Small intestine (tissue), 7 donors: ENCODE results near the gene ZCWPW1. TPM values are rescaled to one million over a fixed set of nuclear protein-coding genes. Genes with fewer than 3 reads are reported as not detected.

ENCODE experiments used
- DNase-seq, 2 donors: peaks; one replicate each; pipeline versions ENCODE4 v3.0.0 to v3.0.0-alpha.2; 2013
- FAIRE-seq: peaks from 2 replicates; lab custom pipeline; 2012; peaks lifted over from hg19 to GRCh38; lab: Jason Lieb, UNC
- H3K27ac ChIP-seq, 3 donors: one replicate each; pipeline ENCODE4 v1.5.1; 2013; ENCODE audit warnings: low read length in 2 of 3, mild to moderate bottlenecking in 2 of 3, control low read depth in 1 of 3, inconsistent platforms in 1 of 3, low read depth in 1 of 3, moderate library complexity in 1 of 3
- H3K27me3 ChIP-seq, 3 donors: one replicate each; pipeline ENCODE4 v1.6.1; 2013; ENCODE audit warnings: low read length in 3 of 3, inconsistent platforms in 1 of 3; ENCODE audit not compliant: control insufficient read depth in 3 of 3, insufficient read depth in 3 of 3
- H3K36me3 ChIP-seq, 3 donors: one replicate each; pipeline ENCODE4 v1.6.1; 2013; ENCODE audit warnings: low read length in 3 of 3, inconsistent platforms in 1 of 3, low read depth in 1 of 3, mild to moderate bottlenecking in 1 of 3, moderate library complexity in 1 of 3; ENCODE audit not compliant: control insufficient read depth in 3 of 3, insufficient read depth in 2 of 3
- H3K4me1 ChIP-seq, 3 donors: one replicate each; pipeline ENCODE4 v1.6.1; 2013; ENCODE audit warnings: low read length in 2 of 3, inconsistent platforms in 1 of 3, low read depth in 1 of 3, mild to moderate bottlenecking in 1 of 3, moderate library complexity in 1 of 3; ENCODE audit not compliant: control insufficient read depth in 3 of 3, insufficient read depth in 2 of 3
- H3K4me3 ChIP-seq, 3 donors: one replicate each; pipeline ENCODE4 v1.5.1; 2013; ENCODE audit warnings: low read length in 3 of 3, control low read depth in 1 of 3, inconsistent platforms in 1 of 3, low read depth in 1 of 3, mild to moderate bottlenecking in 1 of 3, moderate library complexity in 1 of 3
- H3K9me3 ChIP-seq, 2 donors: one replicate each; pipeline ENCODE4 v1.6.1; 2013; ENCODE audit warnings: low read depth in 1 of 2, low read length in 1 of 2; ENCODE audit not compliant: control insufficient read depth in 2 of 2, insufficient read depth in 1 of 2
- WGBS, 3 donors: extraction: QIAGEN DNeasy Blood & Tissue Kit; methylation state at CpG; one replicate each; pipeline ENCODE4 v1.1.7; 2013; 5-methylcytosine and 5-hydroxymethylcytosine counted together
- polyA plus RNA-seq, 4 donors: library from polyadenylated mRNA; stranded (reverse) in 3 of 4; unstranded in 1 of 4; fragments of 200-250 nt in 3 of 4; fragments of 120-200 nt in 1 of 4; gene quantifications; one replicate each; pipeline versions ENCODE4 v1.2.1 to v1.2.3, GENCODE V29; 2013
- donor health status: healthy with polysubstance abuse.
- donor health status: control.
- donor health status: control.
- donor health status: Bipolar disorder and iron deficiency.
- donor health status: healthy.

Gene ZCWPW1
- polyA plus RNA-seq, 4 donors = 1.3 to 6.5 (median 4.8) TPM

DNA sequence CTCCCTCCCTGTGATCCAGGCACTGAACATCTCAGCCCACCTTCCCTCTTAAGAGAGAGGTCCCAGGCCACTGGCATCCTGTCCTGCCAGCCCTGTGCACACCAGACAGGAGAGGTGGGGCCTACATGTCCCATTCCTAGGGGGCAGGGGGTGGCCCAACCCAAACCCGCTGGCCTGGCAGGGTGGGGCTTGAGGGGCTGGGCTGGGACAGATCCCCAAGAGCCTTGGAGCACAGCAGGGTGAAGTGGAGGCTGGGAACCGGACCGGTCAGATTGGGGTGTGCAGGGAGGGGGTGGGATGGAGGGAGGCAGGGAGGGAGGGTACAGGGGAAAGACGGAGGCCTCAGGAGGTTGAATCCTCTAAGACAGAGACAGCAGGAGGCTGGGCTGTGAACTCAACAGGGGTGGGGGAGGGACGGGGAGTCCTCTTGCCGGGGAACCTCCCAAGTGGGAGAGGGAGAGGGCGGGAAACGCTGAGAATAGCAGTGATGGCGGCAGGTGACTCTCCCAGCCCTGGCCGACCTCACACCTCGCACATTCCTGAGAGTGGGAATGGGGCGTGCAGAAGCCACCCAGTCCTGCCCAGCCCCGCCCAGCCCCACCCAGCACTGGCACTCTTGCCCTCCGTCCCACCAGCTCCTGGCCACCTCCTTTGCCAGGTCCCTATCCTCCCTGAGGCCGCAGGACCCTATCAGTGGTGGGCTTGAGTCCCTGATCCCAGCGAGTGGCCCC, 43.8 kb upstream of the ZCWPW1 start:
- Histone ChIP-seq H3K27ac (peak overlapping the region in 1 of 3 donors; percentile 56), H3K9me3 (no peaks in the 10 kb centered on the region), H3K4me3 (no peak overlapping the region), H3K27me3 (no peaks in the 10 kb centered on the region), H3K36me3 (peaks cover 3 to 91% (median 12%) of the 10 kb centered on the region in 3 donors), H3K4me1 (peaks cover 2 to 30% (median 15%) of the 10 kb centered on the region in 3 donors)
- FAIRE-seq (no peak), DNase-seq (no peak)
- WGBS, 3 donors = 56 to 69% (median 62%) methylated on average over 13 to 16 of the region's 16 CpGs

DNA sequence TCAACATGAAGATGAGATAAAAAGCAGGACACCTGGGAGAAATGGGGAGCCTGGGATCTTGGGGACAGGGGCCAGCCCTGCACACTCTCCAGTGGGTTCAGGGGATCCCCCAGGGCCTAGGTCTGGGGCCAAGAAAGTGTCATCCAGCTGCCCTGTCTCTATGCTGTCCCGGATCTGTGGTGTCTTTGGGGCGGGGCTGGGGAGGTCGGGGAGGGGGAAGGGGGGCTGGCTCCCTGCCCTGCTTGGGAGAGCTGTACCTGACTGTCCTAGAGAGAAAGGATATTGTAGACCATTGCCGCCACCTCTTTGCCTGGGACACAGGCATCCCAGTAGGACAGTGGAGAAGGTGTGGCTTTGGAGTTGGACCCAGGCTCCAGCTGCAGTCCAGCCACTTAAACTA, 42.5 kb upstream of the ZCWPW1 start:
- 42 to 56% (median 45%) methylated on average over 2 to 4 of the region's 4 CpGs for WGBS, 3 donors
- H3K27me3 ChIP-seq = no peaks in the 10 kb centered on the region
- H3K4me3 ChIP-seq = no peak overlapping the region
- peaks cover 2 to 19% (median 8%) of the 10 kb centered on the region in 3 donors for H3K4me1 ChIP-seq
- peaks cover 3 to 88% (median 18%) of the 10 kb centered on the region in 3 donors for H3K36me3 ChIP-seq
- no peak for DNase-seq
- no peak for FAIRE-seq
- H3K27ac ChIP-seq = no peak overlapping the region
- H3K9me3 ChIP-seq = no peaks in the 10 kb centered on the region

DNA sequence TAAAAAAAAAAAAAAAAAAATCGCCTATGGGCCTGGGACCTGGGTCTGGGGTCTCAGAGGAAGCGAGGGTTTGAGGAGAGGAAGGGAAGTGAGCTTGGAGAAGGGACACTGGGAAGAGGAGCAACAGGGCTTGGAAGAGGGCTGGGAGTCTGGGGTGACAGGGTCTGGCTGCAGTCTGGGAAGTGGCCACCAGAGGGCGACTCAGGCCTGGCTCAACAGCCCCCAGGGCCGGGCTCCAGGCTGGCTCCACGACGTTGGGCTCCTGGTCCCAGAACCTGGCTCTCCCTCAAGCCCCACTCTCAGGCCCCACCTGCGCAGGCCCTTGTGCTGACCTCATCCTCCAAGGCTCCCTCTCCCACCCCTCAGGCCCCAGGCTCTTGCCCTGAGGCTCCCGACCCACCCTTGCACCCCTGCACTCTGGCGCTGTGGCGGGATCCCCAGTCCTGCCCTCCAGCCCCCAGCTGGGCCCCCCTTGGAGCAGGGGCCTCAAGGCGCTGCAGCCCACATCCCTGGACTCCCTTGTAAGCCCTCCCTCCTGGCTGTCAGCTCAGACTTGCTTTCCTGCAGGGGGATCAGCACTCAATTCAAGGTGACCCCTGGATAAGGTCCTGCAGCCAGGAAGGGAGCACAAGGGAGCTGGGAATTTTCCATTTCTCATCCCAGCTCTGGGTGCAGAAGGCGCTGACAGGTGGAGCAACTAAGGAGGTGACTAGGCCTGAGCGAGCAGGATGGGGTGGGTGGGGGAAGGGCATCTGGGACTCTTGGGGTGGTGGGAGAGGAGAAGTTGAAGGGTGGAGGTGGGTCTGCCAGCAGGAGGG, 40.9 kb upstream of the ZCWPW1 start:
- H3K4me3 ChIP-seq = no peak overlapping the region
- no peak for FAIRE-seq
- 27 to 33% (median 31%) methylated on average over 13 of the region's 13 CpGs for WGBS, 3 donors
- H3K9me3 ChIP-seq = no peaks in the 10 kb centered on the region
- H3K4me1 ChIP-seq = peaks cover 2 to 11% (median 6%) of the 10 kb centered on the region in 3 donors
- no peaks in the 10 kb centered on the region for H3K27me3 ChIP-seq
- H3K27ac ChIP-seq = no peak overlapping the region
- peaks cover 3 to 79% (median 18%) of the 10 kb centered on the region in 3 donors for H3K36me3 ChIP-seq
- DNase-seq = peak; percentile 76 to 88

DNA sequence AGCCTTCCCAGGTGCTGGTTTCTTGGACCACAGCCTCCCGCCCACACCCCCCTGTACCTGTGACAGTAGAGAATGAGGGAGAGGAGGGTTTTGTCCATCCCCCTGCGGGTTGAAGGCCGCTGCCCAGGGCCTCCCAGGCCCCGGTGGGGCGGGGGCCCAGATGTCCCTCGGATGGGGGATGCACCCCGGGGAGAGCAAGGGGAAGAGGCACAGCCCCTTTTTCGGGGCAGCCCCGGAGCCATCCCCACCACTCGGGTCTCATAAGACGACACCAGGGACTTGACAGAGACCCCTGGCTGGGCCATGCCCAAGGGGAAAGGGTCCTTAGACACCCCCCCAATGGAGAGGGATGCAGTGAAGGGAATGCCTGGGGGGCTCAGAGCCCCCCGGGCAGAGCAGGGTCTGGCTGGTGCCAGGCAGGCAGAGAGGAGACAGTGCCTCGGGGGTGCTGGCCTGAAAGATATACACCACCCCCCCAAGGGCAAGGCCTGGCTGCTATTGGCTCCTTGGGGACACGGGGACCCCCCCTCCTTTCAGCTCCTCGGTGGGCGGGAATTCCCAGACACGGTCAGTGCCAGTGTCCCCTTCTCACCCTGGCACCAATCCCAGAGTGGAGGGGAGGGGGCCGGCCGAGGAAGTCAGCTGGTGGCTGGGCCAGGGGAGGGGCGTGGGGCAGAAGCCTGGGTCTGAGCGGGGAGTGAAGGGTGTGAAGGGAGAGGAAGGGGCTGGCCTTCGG, 39.3 kb upstream of the ZCWPW1 start:
- WGBS, 3 donors = 75 to 81% (median 80%) methylated on average over 15 to 22 of the region's 22 CpGs
- Histone ChIP-seq H3K4me1 (peaks cover 2 to 7% (median 3%) of the 10 kb centered on the region in 3 donors), H3K9me3 (no peaks in the 10 kb centered on the region), H3K36me3 (peaks cover 3 to 76% (median 11%) of the 10 kb centered on the region in 3 donors), H3K27me3 (no peaks in the 10 kb centered on the region), H3K4me3 (no peak overlapping the region), H3K27ac (no peak overlapping the region)
- no peak for DNase-seq
- FAIRE-seq = no peak

DNA sequence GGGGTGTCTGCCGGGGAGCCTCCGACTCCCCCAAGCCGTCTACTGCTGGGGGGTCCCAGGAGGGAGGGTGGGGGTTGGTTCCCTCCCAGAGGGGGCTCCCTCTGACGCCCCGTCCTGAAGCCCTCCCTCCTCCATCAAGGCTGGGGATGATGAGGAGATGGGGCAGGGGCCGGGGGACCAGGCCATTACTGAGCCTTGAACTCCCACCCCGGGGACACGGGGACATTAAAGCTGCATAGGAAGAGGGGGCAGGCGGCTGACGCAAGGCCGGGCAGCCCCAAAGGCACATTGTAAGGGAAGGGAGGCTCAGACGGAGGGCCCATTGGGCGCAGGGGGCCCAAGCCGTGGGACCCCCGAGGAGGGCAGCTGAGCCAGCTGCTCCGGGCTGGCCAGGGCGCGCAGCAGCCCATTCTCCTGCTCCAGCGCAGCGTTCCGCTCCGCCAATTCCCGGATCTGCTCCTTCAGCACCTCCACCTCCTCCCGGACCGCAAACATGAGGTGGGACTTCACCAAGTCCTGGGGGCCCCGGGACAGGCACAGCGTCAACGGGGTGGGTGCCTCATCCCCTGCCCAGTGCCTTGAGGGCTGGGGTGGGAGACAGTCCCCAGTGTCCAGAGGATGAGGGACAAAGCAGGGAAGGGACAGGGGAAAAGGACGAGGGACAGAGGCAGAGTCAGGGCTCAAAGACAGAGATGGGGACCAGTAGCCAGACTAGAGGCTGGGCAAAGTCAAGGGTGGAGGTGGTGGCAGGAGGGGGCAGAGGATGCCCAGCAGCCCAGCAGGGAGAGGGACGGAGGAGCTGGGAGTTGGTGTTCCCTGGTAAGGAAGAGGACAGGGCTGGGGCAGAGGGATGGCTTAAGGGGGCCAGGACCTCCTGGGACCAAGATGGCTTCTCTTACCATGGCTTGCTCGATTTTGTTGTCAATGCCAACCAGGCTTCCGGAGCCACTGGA, 38.4 kb upstream of the ZCWPW1 start:
- Histone ChIP-seq H3K9me3 (no peaks in the 10 kb centered on the region), H3K4me3 (no peak overlapping the region), H3K4me1 (peaks cover 0 to 5% (median 0%) of the 10 kb centered on the region in 3 donors), H3K27ac (no peak overlapping the region), H3K36me3 (peaks cover 0 to 70% (median 11%) of the 10 kb centered on the region in 3 donors), H3K27me3 (no peaks in the 10 kb centered on the region)
- 76 to 82% (median 81%) methylated on average over 24 to 32 of the region's 32 CpGs for WGBS, 3 donors
- DNase-seq (no peak), FAIRE-seq (no peak)

DNA sequence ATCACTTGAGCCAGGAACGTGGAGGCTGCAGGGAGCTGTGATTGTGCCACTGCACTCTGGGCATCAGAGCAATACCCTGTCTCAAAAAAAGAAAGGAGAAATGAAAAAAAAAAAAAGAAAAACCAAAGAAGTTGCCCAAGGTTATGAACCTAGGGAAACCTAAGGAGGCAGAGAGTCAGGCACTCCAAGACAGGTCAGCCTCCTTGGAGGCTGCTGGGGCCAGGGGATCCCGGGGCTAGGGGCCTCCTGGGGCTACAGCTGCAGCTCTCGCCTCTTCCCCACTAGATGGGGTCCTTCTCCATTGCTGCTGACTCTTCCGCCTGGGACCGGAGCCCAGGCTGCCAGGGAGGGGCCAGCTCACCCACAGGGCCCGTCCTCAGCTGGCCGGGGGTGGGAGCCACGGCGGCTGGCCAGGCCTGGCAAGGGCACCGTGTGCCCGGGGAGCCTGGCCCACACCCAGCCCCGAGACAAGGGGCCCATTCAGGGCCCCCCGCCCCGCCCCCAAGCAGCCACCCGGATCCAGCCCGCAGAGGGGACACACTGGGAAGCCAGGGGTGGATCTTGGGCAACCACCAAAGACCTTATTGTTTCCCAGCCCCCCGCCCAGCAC, 37.3 kb upstream of the ZCWPW1 start:
- no peak overlapping the region for H3K4me3 ChIP-seq
- no peaks in the 10 kb centered on the region for H3K27me3 ChIP-seq
- H3K9me3 ChIP-seq = no peaks in the 10 kb centered on the region
- no peak for FAIRE-seq
- H3K27ac ChIP-seq = no peak overlapping the region
- WGBS, 3 donors = 17 to 28% (median 19%) methylated on average over 11 to 17 of the region's 17 CpGs
- peaks cover 0 to 66% (median 11%) of the 10 kb centered on the region in 3 donors for H3K36me3 ChIP-seq
- H3K4me1 ChIP-seq = peaks cover 0 to 5% (median 0%) of the 10 kb centered on the region in 3 donors
- DNase-seq = peak; percentile 49 to 68

DNA sequence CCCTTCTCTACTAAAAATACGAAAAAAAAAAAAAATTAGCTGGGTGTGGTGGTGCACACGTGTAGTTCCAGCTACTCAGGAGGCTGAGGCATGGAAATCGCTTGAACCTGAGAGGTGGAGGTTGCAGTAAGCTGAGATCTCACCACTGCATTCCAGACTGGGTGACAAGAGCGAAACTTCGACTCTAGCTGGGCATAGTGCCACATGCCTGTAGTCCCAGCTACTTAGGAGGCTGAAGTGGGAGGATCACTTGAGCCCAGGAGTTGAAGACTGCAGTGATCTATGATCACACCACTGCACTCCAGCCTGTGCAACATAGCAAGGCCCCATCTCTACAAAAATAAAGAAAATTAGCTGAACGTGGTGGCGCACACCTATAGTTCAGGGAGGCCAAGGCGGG, 36.8 kb upstream of the ZCWPW1 start:
- no peak for FAIRE-seq
- Histone ChIP-seq H3K4me3 (no peak overlapping the region), H3K9me3 (no peaks in the 10 kb centered on the region), H3K36me3 (peaks cover 0 to 64% (median 11%) of the 10 kb centered on the region in 3 donors), H3K27me3 (no peaks in the 10 kb centered on the region), H3K4me1 (peaks cover 0 to 5% (median 0%) of the 10 kb centered on the region in 3 donors), H3K27ac (no peak overlapping the region)
- no peak for DNase-seq
- WGBS, 3 donors = 76 to 82% (median 79%) methylated on average over 8 of the region's 8 CpGs
